Thyroid gland (tissue), 4 donors: ENCODE data around the gene TIAM2.

ENCODE experiments used
- CTCF ChIP-seq, 6 experiments: fragments of 200-600 bp in 3 of 6; fragments of 450-650 bp in 3 of 6; sonication (generic) in 3 of 6; IDR thresholded peaks; one replicate each; pipeline ENCODE4 v1.5.1; 2016 to 2019; ENCODE audit warnings: antibody characterized with exemption in 6 of 6, mild to moderate bottlenecking in 2 of 6, inconsistent platforms in 1 of 6, moderate library complexity in 1 of 6
- POLR2A ChIP-seq, 2 donors: fragments of 450-650 bp; IDR thresholded peaks; one replicate each; pipeline ENCODE4 v1.6.1; 2017; ENCODE audit warnings: antibody characterized with exemption in 2 of 2, mild to moderate bottlenecking in 2 of 2, moderate library complexity in 1 of 2

GRCh38 chr6:155036907-155037306 is 41.8 kb downstream of the TIAM2 start:
- TF ChIP-seq POLR2A (IDR thresholded peaks at IDR 0.05) (no peak), CTCF (IDR thresholded peaks at IDR 0.05) (no peak)
